ENCODE data around the gene TREH.
A peak's percentile ranks its signal among the peaks of the same experiment; 100 is the strongest.
"Not testable (repeated sequence)": the region's sequence is repeated elsewhere in the genome, so short reads cannot be mapped to it uniquely, and the experiment has no call there.

Gene TREH

DNA sequence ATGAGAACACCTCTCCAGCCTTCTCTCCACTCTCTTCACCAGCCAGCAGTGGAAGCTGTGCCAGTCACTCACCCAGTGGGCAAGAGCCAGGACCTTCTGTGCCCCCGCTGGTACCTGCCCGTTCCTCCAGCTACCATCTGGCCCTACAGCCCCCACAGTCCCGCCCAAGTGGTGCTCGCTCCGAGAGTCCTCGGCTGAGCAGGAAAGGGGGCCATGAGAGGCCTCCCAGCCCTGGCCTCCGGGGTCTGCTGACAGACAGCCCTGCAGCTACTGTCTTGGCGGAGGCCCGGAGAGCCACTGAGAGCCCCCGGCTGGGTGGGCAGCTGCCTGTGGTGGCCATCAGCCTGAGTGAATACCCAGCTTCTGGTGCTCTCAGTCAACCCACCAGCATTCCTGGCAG lies 51.9 kb downstream of the TREH start:
- no peak for DNase-seq

DNA sequence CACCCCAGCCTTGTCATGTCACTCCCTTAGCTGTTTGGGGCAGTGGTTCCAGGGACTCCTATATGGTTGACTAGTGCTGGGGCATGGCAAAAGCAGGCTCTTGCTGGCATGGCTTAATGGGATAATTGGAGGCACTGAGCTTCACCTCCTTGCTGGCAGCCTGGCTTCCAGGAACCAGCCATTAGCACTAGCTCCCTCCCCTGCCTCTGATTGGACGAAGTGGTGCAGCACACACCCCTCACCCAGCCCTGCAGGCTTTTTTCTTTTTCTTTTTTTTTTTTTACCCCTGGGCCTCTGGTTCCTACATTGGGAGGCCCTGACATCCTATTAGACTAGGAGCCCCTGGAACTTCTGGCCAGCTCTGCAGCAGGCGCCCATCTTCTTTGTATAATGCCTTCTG lies 53.5 kb downstream of the TREH start:
- DNase-seq, result no peak

DNA sequence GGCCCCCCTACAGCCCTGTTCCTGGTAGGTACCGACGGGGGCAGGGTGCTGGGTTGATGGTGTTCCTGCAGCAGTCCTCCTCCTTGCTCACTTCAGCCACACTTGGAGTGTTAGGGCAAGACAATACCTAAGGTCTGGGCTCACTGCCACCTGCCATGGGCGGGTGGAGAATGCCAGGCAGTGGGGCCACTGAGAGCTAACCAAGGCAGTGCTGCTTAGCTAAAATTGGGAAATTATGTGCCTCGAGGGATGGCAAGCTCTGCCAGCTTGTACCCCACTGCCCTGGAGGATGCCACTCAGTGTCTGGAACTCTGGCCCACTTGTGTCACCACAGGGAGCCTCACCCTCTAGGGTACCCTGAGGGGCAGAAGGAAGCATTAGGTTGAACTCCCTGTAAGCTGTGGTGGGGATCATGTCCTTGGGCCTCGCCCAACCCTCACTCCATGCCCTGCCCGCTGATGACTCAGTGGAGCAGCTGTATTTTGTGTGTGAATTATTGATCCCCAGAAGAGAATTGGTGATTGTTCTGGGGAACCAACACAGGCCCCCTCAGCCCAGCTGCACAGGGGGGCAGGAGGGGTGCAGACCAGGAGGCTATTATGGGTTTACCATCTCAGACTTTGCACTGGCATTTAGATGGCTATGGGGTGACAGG lies 54.3 kb downstream of the TREH start:
- no peak for DNase-seq

DNA sequence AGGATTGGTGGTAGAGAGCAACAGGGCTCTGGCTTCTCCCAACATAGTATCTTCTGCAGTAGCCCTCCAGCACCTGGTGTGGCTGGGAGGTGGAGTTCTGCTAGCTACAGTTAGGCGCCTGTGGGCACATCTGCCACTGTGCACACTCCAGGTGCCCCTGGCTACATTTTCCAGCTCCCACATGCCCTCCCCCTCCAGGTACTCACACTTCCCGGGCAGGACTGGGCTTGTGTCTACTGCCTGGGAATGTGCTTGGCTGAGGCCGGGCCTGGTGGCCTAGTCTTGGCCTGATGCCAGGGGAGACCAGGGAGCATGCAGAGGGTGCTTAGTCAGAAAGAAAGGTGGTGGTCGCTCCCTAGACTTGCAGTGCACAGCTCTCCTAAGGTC lies 56.2 kb downstream of the TREH start:
- DNase-seq, result no peak

DNA sequence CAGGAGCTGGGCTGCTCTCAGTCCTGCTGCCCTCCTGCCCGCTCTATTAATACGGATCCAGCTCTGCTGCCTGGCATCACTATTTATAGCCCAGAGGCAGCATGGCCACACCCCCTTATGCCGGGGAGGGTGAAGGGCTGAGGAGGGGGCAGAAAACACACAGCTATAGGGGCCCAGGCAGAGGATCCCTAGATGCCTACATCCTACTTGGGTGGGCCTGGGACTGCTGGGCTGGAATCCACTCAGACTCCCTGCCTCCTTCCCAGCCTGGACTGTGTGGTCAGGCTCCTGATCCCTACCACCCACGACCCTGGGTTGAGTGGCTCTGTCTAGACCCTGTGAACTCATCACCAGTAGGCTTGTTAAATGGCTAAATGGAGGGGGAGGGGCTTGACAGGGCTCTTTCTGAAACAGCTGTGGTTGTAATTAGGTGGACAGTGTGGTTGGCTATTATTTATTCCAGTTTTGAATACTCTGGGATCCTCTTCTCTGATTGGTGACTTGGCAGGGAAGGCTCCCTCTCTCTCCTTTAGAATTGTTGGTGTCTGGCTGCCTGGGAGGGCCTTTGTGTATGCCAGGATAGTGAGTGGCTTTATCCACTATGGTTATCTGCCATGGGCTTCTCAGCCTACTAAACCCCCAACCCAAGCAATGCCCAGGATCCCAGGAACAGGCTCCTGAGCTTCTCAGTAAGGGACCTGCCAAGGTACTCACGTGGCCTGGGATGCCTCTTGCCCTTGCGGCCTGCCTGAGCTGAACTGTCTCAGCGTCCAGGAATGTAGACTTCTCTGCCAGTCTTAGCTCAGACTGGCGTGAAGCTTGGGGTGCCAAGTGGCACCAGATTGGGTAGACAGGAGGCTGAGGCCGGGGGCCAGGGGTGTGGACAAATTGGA lies 56.8 kb downstream of the TREH start:
- DNase-seq, result no peak

GRCh38 chr11:118621784-118622375 lies 57.6 kb downstream of the TREH start:
- DNase-seq, result no peak

- DNase-seq, result peak; percentile 18
These were observed 58.2 kb downstream of the TREH start for GRCh38 chr11:118621071-118621783.

DNA sequence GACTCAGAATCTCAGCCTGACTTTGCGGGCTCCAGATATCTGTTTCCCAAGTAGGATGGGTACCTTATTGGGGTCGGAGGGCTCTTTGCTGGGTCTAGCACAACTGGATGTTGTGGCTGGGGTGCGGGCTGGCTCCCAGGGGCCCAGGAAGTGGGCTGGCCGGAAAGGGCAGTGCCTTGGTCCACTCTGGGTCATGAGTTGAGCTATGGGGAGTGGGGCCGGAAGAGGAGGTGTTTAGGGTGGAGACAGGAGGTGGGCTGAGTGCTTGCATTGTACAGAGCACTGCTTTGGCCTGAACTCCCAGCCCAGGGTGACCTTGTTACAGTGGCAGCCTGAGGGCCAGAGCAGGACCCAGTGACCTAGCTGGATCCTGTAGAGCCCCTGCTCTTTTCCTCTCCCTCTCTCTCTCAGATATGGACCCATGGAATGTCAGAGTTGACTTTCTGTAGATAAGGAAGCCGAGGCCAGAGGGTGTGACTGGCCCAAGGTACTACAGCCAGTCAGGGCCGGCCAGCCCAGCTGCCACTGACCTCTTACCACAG lies 58.9 kb downstream of the TREH start:
- DNase-seq, result no peak

DNA sequence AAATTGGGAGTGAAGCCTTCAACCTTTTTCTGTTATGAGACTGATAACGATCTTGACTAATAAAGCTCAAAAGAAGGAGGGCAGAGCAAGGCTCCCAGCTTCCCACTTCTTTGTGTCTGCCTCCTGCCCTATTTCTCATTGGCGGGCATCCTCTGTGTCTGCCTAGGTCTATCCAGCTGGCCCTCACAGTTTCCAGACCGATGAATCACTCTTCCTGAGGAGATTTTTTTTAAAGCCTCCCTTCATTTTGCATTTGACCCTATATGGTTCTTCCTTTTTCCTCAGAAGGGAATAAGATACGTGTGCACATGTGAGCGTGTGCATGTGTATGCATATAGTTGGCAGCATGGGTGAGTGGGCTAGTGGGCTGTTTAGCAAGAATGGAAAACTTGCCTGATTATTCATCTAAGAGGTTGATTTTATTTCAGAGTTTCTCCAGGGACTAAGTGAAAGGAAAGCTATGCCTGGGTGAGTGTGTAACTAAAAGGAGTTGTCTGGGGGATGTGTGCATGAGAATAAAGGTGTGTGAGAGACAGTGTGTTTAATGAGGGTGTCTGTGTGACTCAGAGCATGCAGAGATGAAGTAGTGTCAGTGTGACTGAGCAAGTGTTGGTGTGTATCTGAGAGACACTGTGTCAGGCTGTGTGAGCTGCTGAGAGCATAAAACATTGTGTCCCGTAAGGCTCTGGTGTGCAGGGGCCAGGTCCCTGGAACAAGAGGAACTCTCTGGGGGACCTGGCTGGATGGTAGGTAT lies 59.8 kb downstream of the TREH start:
- no peak for DNase-seq

GRCh38 chr11:118618991-118619375 lies 60.5 kb downstream of the TREH start:
- DNase-seq, result no peak

- no peak for DNase-seq
These were observed 61.1 kb downstream of the TREH start for GRCh38 chr11:118618115-118618990.

DNA sequence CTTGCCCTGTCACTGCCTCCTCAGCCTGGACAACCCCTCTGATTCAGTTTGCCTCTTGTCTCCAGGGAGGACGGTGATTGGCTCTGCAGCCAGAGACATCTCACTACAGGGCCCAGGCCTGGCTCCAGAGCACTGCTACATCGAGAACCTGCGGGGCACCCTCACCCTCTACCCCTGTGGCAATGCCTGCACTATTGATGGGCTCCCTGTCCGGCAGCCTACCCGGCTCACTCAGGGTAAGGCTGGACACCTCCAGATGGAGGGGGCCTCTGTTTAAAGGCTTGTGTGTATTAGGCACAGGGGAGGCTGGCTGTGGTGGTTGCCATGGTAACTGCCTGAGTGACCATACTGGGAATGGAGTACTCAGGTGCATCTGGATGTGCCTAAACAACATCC lies 63.5 kb downstream of the TREH start:
- DNase-seq, result no peak

- DNase-seq, result no peak
These were observed 64.0 kb downstream of the TREH start for GRCh38 chr11:118615282-118615975.

GRCh38 chr11:118614511-118614910 lies 64.9 kb downstream of the TREH start:
- DNase-seq, result no peak

GRCh38 chr11:118612378-118612777 lies 67.1 kb downstream of the TREH start:
- no peak for DNase-seq

DNA sequence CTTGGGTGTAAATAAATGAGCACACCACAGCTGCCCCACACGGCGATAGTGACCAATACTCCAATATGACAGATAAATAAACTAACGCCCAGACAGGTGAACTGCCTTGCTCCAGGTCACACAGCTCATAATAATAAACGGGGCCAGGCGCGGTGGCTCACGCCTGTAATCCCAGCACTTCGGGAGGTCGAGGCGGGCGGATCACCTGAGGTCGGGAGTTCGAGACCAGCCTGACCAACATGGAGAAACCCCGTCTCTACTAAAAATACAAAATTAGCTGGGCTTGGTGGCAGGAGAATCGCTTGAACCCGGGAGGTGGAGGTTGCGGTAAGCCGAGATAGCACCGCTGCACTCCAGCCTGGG lies 68.0 kb downstream of the TREH start:
- not testable (repeated sequence) for DNase-seq

GRCh38 chr11:118610773-118611432 lies 68.5 kb downstream of the TREH start:
- peak; percentile 85 for DNase-seq

- no peak for DNase-seq
These were observed 69.2 kb downstream of the TREH start for GRCh38 chr11:118610225-118610772.

- DNase-seq, result no peak
These were observed 69.8 kb downstream of the TREH start for GRCh38 chr11:118609380-118610224.

All from activated CD4-positive, alpha-beta T cell treated with anti-CD3 and anti-CD28 coated beads, Interleukin-10, Interleukin-2, amounts not matched to agents 100 ng/mL and 50 ng/mL, durations not matched to agents 16 hours and 8 hours (primary cell).